ENCODE data around the gene JOSD2. TPM values are rescaled to one million over a fixed set of nuclear protein-coding genes. Genes with fewer than 3 reads are reported as not detected.
"Not testable (repeated sequence)": the region's sequence is repeated elsewhere in the genome, so short reads cannot be mapped to it uniquely, and the experiment has no call there.

Gene JOSD2
- polyA plus RNA-seq, 3 donors = 6.4 to 8.8 (median 7.7) TPM

GRCh38 chr19:50478901-50479715 is 31.9 kb downstream of the JOSD2 start:
- no peak for DNase-seq (ENCODE audit: low read depth in 3 of 3, low spot score in 2 of 3)

- DNase-seq (ENCODE audit: low read depth in 3 of 3, low spot score in 2 of 3) = no peak
Measured at GRCh38 chr19:50477751-50478515, 33.1 kb downstream of the JOSD2 start.

- DNase-seq (ENCODE audit: low read depth in 3 of 3, low spot score in 2 of 3) = no peak
Measured at GRCh38 chr19:50476907-50477238, 34.1 kb downstream of the JOSD2 start.

DNA sequence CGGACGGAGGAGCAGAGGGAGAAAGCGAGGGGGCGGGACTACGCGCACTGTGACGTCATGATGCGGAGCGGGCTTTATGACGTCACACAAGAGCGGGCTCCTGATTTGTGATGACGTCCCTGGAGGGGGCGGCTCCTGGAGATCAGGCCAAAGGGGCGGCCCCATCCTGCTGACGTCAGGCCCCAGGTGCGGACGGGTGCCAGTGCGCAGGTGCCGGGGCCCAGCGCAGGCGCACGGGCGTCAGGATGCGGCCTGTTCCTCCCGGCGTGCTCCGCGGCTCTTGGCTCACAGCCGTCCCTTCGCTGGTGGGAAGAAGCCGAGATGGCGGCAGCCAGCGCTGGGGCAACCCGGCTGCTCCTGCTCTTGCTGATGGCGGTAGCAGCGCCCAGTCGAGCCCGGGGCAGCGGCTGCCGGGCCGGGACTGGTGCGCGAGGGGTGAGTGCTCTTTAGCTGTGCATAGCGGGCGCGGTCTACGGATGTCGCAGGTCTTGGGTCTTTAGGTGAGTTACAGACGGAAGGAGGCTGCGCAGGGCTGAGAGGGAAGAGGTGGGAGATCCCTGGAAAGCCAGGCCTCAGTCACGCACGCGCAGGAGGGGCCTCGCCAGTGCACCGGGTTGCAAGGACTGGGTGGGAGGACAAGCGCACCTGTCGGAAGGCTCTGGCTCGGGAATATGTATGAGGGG is 34.6 kb downstream of the JOSD2 start, which contains the start of the genes EMC10 and GARIN5A:
Gene EMC10 (plus strand): TSS at position 284 of the 683 bp plus-strand sequence. CDS start 38 bp downstream, at position 322.
Gene GARIN5A (minus strand): TSS at position 625 of the 683 bp plus-strand sequence. CDS start 460 bp downstream, at position 165.
- DNase-seq (ENCODE audit: low read depth in 3 of 3, low spot score in 2 of 3) = peak; percentile 81 to 91 (median 87)

GRCh38 chr19:50475736-50476223 is 35.2 kb downstream of the JOSD2 start:
- DNase-seq (ENCODE audit: low read depth in 3 of 3, low spot score in 2 of 3) = no peak

DNA sequence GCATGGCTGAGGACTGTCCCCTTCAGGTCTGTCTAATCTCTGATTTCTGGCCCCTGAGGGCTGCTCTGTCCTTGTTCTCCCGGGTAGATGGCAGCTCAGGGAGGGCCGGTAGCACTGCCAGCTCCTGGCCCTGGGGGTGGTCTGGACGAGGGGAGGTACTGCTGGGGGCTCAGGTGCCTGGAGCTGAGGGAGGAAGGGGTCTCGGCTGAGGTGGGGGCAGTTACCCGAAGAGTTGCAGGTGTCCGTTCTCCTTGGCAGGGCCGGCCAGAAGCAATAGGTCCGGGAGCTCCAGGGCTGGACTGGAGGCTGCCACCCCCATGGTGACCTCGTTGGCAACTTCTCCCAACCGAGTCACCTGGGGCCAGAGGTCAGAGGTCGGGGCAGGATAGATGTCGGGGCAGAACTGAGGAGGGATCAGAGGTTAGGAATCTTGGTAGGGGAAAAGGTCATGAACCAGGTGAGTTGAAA is 35.9 kb downstream of the JOSD2 start:
- no peak for DNase-seq (ENCODE audit: low read depth in 3 of 3, low spot score in 2 of 3)

GRCh38 chr19:50473336-50473735 is 37.7 kb downstream of the JOSD2 start:
- not testable (repeated sequence) for DNase-seq (ENCODE audit: low read depth in 3 of 3, low spot score in 2 of 3)

GRCh38 chr19:50468818-50469217 is 42.2 kb downstream of the JOSD2 start:
- no peak for DNase-seq (ENCODE audit: low read depth in 3 of 3, low spot score in 2 of 3)

DNA sequence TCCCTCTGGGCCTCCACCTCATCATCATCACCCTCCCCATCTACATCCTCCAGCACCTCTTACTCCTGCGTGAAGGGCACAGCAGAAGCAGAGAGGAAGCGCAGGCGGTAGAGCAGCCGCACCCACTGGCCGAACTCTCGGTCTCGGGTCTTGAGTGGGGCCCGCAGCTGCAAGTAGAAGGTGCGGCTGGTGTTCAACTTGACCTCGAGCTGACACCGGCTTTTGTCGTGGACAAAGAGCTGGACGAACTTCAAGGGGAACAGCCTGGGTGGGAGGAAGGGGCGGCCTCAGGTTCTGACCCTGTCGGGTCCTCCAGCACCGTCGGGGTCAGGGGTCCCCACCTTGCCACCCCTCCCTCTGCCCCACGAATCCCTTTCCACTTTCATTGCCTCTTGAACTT is 43.4 kb downstream of the JOSD2 start:
- no peak for DNase-seq (ENCODE audit: low read depth in 3 of 3, low spot score in 2 of 3)

DNA sequence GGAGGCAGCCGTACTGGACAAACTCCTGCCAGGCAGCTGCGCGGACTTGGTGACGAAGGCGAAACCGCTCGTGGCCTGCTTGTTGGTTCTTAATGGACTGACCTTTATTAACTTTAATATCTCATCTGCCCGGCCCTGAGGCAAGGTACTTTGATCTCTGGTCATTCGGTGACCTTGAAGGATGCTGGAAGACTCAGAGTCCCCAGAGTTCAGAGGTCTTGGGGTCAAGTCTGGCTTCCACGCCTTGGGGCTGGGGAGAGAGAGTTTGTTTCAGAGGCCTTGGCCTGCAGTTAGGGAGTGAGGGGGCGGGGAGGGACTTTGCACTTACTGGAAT is 44.3 kb downstream of the JOSD2 start:
- DNase-seq (ENCODE audit: low read depth in 3 of 3, low spot score in 2 of 3) = no peak

GRCh38 chr19:50465986-50466705 is 44.8 kb downstream of the JOSD2 start:
- no peak for DNase-seq (ENCODE audit: low read depth in 3 of 3, low spot score in 2 of 3)

GRCh38 chr19:50465000-50465399 is 46.0 kb downstream of the JOSD2 start:
- DNase-seq (ENCODE audit: low read depth in 3 of 3, low spot score in 2 of 3) = no peak

DNA sequence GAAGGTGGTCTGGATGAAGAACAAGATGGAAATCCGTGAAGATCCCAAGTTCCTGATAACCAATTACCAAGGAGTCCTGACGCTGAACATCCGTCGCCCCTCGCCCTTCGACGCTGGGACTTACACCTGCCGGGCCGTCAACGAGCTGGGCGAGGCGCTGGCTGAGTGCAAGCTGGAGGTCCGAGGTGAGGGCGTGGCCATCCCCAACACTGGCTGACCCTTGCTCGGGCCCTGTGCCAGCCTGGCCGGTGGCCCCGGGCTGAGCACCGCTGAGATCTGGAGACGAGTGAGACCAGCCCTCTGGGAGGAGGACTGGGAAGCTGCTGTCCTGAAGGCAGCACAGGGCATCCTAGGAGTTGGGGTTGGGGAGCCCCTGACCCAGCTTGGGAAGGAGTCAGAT is 46.6 kb downstream of the JOSD2 start:
- DNase-seq (ENCODE audit: low read depth in 3 of 3, low spot score in 2 of 3) = no peak

DNA sequence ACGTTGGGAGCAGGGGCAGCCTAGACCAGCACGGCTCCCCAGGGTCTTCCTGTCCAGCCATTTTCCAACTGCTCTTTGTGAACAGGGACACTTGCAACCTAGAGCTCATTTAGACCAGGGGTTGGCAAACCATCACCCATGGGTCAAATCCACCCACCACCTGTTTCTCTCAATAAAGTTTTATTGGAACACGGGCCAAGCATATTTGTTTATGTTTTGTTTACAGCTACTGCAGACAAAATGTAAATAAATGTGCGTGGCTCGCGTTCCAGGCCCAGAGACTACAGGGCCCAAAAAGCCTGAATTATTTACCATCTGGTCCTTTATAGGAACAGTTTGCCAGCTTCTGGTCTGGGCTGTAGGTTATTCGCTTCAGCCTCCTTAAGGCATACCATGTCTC is 48.0 kb downstream of the JOSD2 start:
- DNase-seq (ENCODE audit: low read depth in 3 of 3, low spot score in 2 of 3) = no peak

GRCh38 chr19:50461066-50461875 is 49.7 kb downstream of the JOSD2 start:
- DNase-seq (ENCODE audit: low read depth in 3 of 3, low spot score in 2 of 3) = no peak

DNA sequence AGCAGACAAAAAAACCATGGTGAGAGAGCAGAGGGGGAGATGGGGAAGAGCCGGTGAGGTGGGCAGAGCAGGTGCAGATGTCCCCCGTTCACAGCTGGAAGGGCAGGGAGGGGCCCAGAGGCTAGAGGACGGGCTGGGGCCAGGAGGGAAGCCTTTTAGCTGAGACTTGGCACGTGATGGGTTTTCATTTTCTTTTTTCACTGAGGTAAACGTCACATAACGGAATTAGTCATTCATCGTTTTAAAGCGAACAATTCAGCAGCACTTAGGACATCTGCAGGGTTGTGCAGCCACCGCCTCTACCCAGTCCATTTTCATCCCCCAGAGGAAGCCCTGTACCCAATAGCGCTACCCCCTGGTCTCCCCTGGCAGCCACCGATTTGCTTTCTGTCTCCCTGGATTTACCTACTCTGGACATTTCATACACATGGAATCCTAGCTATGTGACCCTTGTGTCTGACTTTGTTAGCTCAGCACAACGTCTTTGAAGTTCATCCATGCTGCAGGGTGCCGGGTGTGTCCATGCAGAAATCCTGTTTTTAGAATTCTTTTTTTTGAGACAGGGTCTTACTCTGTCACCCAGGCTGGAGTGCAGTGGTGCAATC is 50.7 kb downstream of the JOSD2 start:
- DNase-seq (ENCODE audit: low read depth in 3 of 3, low spot score in 2 of 3) = no peak

- DNase-seq (ENCODE audit: low read depth in 3 of 3, low spot score in 2 of 3) = no peak
Measured at GRCh38 chr19:50459638-50460037, 51.4 kb downstream of the JOSD2 start.

- no peak for DNase-seq (ENCODE audit: low read depth in 3 of 3, low spot score in 2 of 3)
Measured at GRCh38 chr19:50459067-50459456, 51.9 kb downstream of the JOSD2 start.

- no peak for DNase-seq (ENCODE audit: low read depth in 3 of 3, low spot score in 2 of 3)
Measured at GRCh38 chr19:50458396-50459066, 52.5 kb downstream of the JOSD2 start.

Data from right renal cortex interstitium (tissue), 3 donors.